Choroid plexus epithelial cell (primary cell): ENCODE data around the gene PGS1.
"Not testable (repeated sequence)": the region's sequence is repeated elsewhere in the genome, so short reads cannot be mapped to it uniquely, and the experiment has no call there.

Experiments
- DNase-seq: peaks from one replicate; pipeline ENCODE4 v3.0.0-alpha.2; 2010; ENCODE audit warnings: low read depth
- H3K4me3 ChIP-seq: 2 replicates; pipeline ENCODE4 v1.5.1; 2011; ENCODE audit warnings: low read depth, mild to moderate bottlenecking, control low read depth, low read length, moderate library complexity
- TF ChIP-seq, protein P1 (sequence below): conservative IDR thresholded peaks from 2 replicates; pipeline ENCODE4 v1.5.1; 2011; ENCODE audit warnings: low read depth, mild to moderate bottlenecking, control low read depth, inconsistent platforms, low read length, moderate library complexity

Gene PGS1

DNA sequence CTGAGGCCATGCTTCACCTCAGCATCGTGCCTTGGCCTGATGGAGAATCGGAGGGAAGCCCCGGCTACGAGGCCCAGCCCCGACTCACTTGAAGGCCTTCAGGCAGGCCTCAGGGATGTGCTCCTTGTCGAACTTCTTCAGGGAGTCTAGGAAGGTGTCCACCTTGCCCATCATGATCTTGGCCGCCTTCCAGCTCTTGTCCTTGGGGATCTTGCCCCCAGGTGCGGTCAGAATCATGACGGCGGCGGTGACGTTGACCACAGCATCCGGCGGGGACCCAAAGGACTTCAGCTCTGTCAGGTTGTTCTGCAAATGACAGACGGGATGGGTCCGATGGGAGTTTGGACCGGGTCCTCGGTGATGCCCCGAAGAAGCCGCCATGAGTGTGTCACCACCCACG lies 81.2 kb downstream of the PGS1 start:
- TF ChIP-seq, protein P1, sequence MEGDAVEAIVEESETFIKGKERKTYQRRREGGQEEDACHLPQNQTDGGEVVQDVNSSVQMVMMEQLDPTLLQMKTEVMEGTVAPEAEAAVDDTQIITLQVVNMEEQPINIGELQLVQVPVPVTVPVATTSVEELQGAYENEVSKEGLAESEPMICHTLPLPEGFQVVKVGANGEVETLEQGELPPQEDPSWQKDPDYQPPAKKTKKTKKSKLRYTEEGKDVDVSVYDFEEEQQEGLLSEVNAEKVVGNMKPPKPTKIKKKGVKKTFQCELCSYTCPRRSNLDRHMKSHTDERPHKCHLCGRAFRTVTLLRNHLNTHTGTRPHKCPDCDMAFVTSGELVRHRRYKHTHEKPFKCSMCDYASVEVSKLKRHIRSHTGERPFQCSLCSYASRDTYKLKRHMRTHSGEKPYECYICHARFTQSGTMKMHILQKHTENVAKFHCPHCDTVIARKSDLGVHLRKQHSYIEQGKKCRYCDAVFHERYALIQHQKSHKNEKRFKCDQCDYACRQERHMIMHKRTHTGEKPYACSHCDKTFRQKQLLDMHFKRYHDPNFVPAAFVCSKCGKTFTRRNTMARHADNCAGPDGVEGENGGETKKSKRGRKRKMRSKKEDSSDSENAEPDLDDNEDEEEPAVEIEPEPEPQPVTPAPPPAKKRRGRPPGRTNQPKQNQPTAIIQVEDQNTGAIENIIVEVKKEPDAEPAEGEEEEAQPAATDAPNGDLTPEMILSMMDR: no peak

DNA sequence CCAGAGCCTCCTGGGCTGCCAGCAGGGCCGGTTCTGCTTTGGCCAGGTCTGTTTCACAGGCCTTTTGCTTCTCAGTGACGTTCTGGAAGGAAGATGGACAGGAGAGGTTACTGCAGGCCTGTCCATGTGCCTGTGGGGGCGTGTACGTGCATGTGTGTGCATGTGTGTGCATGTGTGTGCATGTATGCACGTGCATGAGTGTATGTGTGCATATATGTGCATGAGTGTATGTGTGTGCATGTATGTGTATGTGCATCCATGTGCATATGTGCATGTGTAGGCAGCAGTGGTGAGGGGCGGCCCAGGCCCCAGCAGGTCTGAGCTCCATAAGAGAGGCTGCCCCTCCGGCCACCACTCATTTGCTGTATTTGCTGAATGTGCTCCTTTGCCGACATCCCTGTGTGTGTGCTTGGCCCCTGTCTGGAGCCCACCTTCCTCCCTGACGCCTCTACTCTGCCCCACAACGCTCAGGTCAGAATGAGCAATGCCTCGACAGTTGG lies 81.8 kb downstream of the PGS1 start:
- DNase-seq: no peak
- TF ChIP-seq, protein P1: no peak
- no peak overlapping the region for H3K4me3 ChIP-seq

More for the DNA sequence above, 81.2 kb downstream of the PGS1 start:
- no peak for DNase-seq
- no peak overlapping the region for H3K4me3 ChIP-seq

DNA sequence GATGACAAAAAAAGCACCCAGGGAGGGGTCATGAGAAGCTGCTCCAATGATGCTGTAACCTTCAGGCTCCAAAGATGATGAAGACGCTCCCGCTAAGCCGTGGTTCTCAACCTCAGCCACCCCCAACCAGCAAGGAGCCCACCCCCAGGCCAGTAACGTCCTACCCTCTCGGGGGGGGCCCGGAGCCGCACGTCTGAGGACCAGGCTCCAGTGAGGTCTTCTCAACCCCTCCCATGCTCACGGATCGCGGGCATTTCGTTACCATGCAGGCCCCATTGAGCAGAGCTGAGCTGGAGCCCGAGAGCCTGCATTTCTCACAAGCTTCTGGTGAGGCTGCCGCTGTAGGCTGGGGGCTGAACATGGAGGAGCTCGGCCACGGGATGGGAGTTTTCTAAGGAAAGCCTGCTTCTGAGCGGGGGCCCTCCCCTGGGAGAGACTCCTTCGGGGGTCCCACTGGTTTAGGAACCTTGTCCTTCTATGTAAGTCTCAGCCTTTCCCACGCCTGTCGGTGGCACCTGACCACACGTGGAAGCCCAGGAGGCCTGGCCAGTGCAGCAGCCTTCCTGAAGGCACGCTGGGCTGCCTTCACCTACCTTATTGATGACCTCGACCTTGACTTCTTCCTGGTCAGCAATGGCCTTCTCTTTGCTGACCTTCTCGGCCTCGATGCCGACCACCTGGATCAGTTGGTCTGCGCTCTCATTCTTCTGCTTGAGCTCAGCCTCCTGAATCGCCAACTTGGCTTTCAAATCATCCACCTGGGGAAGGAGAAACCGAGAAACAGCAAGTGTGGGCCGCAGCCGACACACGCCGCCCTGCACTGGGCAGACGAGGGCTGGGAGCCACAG lies 82.7 kb downstream of the PGS1 start:
- no peak for DNase-seq
- TF ChIP-seq, protein P1: no peak
- no peak overlapping the region for H3K4me3 ChIP-seq

DNA sequence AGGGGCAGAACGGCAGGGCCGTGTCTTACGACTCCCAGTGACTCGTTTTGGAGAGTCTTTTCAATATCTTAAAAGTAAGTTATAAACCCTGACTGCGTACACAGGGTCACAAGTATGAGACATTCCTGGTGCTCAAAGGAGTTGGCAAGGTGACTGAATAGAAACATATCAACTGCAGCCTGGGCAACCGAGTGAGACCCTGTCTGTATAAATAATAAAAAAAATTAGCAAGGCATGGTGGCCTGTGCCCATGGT lies 83.3 kb downstream of the PGS1 start:
- no peak overlapping the region for H3K4me3 ChIP-seq
- DNase-seq: no peak
- TF ChIP-seq, protein P1: no peak

DNA sequence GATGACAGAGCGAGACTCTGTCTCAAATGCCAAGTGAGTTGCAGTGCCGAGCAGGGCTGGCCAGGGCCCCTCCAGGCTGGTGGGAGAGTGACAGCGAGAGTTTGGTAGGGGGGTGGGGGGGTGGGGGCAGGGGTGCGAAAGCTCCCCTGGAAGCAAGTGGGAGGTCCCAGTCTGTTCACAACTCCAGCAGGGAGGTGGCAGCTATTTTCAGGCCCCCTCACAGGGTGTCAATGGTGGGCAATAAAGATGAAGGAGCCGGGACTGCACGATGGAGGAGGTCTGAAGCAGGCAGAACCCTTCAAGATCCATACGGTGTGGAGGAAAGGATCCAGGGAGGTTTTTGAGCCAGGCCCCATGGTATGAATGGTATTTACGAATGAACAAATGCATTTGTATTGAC lies 83.7 kb downstream of the PGS1 start:
- DNase-seq: no peak
- TF ChIP-seq, protein P1: no peak
- no peak overlapping the region for H3K4me3 ChIP-seq

DNA sequence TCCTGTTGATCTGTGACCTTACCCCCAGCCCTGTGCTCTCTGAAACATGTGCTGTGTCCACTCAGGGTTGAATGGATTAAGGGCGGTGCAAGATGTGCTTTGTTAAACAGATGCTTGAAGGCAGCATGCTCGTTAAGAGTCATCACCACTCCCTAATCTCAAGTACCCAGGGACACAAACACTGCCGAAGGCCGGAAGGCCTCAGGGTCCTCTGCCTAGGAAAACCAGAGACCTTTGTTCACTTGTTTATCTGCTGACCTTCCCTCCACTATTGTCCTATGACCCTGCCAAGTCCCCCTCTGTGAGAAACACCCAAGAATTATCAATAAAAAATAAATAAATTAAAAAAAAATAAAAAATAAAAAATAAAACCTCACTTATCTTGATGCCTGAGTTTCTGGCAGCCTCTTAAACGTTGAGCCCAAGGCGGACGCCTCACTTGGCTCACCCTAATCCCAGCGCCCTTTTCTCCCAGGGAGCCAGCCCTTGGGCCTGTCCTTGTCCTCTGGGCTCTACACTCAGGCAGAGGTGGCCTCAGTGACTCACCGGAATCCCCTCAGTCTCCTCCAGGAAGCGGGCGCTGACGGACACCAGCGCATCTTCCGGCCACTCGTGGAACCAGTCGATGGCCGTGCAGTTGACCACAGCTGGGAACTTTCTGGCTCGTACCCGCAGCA lies 87.8 kb downstream of the PGS1 start:
- not testable (repeated sequence) for H3K4me3 ChIP-seq, DNase-seq

DNA sequence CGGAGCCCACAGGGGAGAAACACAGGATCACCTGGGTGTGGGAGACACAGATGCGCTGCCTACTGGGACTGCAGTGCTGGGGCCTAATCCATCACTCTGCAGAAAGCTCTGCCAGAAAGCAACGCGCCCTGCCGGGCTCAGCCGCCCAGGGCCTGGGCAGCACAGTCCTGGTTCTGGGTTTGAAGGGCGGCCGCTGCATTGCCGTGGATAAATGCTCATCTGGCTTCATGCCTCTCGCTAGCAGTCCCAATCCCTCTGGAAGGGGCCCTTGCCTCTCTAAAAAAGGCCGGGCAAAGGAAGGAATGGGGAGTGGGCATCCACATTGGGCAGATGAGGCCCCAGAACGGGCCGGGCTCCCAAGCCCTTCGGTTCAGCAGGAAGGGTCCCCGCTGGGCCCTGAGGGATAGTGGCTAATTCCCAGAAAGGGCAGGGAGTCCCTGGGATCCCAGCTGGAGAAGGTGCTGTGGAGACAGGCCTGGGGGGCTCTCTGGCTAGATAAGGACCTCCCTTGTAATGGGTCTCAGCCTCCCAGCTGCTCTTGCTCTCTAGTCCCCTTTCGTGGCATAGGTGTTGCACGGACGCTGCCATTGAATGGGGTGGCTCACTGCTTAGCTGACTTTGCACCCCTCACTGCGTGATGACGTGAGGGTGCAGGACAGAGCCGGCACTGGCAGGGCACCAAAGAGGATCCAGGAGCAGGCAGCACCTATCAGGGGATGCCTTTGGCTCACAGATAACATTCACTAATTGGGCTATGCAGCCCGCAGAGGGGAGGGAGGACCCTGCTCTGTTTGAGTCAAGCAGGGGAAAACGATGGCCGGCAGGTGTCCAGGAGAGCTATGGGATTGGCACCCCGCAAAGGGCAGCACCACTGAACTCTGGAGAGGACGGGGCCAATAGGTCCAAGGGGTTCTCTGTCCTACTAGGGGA lies 88.6 kb downstream of the PGS1 start:
- H3K4me3 ChIP-seq: no peak overlapping the region
- no peak for DNase-seq
- TF ChIP-seq, protein P1: no peak
